Rectal smooth muscle tissue (tissue), 1 donor: ENCODE results near the gene ADH7.
"Not testable (repeated sequence)": the region's sequence is repeated elsewhere in the genome, so short reads cannot be mapped to it uniquely, and the experiment has no call there.

Experiments
- H3K27ac ChIP-seq: one replicate; pipeline ENCODE4 v1.7.0; 2013; ENCODE audit warnings: low read depth, low read length, inconsistent platforms
- H3K27me3 ChIP-seq: one replicate; pipeline ENCODE4 v1.7.0; 2013; ENCODE audit warnings: low read length; ENCODE audit not compliant: control insufficient read depth, insufficient read depth
- H3K36me3 ChIP-seq: one replicate; pipeline ENCODE4 v1.7.0; 2013; ENCODE audit warnings: low read length; ENCODE audit not compliant: control insufficient read depth, insufficient read depth
- H3K4me1 ChIP-seq: one replicate; pipeline ENCODE4 v1.7.0; 2013; ENCODE audit warnings: low read length; ENCODE audit not compliant: control insufficient read depth, insufficient read depth
- H3K4me3 ChIP-seq: one replicate; pipeline ENCODE4 v1.7.0; 2013; ENCODE audit warnings: low read length
- H3K9ac ChIP-seq: one replicate; pipeline ENCODE4 v1.7.0; 2013; ENCODE audit warnings: low read length

The ADH7 gene

DNA sequence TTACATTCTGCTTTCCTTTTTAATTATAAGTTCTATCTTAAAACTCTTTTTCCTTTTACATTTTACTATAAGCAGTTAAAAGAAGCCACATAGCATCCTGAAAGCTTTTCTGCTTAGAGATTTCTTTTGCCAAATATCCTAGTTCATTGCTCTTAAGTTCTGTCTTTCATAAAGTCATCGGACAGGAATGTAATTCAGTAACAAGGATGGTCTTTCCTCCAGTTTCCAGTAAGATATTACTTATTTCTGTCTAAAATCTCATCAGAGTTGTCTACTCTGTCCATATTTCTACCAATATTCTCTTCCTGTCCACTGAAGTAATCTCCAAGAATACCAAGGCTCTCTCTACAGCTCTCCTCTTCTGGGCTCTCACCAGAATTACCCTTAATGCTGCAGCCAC, 45.1 kb downstream of the ADH7 start:
- Histone ChIP-seq H3K36me3 (no peaks in the 10 kb centered on the region), H3K4me1 (peaks cover 3% of the 10 kb centered on the region), H3K27ac (no peak overlapping the region), H3K4me3 (no peak overlapping the region), H3K27me3 (no peaks in the 10 kb centered on the region), H3K9ac (no peak overlapping the region)

GRCh38 chr4:99389606-99390005, 45.5 kb downstream of the ADH7 start:
- no peak overlapping the region for H3K9ac ChIP-seq
- no peaks in the 10 kb centered on the region for H3K27me3 ChIP-seq
- no peaks in the 10 kb centered on the region for H3K36me3 ChIP-seq
- H3K27ac ChIP-seq: no peak overlapping the region
- H3K4me1 ChIP-seq: peaks cover 3% of the 10 kb centered on the region
- H3K4me3 ChIP-seq: no peak overlapping the region

DNA sequence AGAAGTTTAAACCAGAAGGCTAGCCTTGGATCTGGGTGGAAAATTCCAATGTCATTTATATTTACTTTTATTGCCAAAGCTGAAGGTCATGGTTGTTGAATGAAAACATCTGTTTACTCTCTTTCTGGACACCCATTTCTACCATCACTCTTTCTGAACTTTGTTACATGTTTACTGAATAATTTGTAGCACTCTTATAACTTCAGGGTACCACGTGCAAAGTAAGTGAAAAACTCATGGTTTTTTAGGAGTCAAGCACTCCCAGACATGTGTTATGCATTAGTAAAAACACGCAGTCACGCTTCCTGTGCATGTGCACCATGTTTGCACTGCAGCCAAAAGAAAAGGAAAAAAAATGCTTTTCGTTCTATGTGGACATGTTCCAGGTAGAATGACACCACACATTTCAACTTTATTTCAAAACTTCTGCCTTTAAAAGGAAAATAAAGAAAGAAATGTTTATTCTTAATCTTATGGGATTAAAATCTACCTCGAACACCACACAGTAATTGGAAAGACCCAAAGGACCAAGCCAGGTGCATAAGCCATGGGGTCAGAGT, 51.2 kb downstream of the ADH7 start:
- Histone ChIP-seq H3K27ac (peak overlapping the region; percentile 76), H3K4me3 (no peak overlapping the region), H3K4me1 (peaks cover 11% of the 10 kb centered on the region), H3K27me3 (no peaks in the 10 kb centered on the region), H3K36me3 (no peaks in the 10 kb centered on the region), H3K9ac (no peak overlapping the region)

DNA sequence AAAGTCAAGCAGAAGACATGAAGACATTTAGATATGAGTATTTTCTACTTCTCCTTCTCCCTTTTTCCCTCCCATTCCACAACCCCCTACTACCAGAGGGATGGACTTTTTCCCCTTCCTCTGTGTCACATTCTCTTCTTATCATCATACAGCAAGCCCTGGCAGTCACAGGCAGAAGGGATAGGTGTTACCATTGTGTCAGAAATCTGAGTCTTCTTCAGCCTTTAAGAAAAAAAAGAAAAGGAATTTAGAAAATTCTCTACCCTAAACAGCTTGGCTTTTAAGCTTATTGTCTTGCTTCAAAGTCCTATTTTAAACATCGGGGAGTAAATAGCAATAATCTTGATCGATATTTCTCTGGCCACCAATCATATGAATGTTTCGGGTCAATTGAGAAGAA, 51.7 kb downstream of the ADH7 start:
- Histone ChIP-seq H3K36me3 (no peaks in the 10 kb centered on the region), H3K27me3 (no peaks in the 10 kb centered on the region), H3K27ac (peak overlapping the region; percentile 76), H3K4me3 (no peak overlapping the region), H3K4me1 (peaks cover 9% of the 10 kb centered on the region), H3K9ac (no peak overlapping the region)

DNA sequence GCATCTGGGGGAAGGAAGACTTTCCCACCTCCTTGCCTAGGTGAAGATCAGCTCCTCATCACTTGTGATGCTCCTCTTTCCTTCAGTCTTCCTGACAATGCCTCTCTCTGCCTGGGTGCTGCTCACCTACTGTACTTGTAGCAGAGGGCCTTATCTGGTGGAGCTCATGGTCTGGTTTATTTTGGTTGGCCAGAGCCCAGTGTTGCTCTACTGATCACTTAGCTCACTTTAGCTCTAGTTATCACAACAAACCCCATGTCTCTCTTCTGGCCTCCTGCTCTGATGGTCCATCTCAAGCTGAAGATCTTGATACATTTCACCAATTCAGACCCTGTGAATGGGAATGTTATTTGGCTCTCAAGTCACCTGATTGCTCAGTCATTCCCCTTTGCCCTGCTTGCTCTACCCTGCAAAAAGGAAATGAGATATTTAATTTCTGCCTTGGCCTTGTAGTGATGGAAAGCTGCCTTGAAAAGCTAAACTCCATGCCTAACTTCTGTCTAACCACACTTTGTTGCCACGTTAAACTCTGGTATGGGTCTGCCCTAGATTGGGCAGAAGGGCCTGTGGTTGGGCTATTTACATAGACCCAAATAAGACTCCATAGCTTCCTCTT, 52.3 kb downstream of the ADH7 start:
- Histone ChIP-seq H3K4me3 (no peak overlapping the region), H3K27ac (peak overlapping the region; percentile 76), H3K36me3 (no peaks in the 10 kb centered on the region), H3K4me1 (peaks cover 8% of the 10 kb centered on the region), H3K27me3 (no peaks in the 10 kb centered on the region), H3K9ac (no peak overlapping the region)

DNA sequence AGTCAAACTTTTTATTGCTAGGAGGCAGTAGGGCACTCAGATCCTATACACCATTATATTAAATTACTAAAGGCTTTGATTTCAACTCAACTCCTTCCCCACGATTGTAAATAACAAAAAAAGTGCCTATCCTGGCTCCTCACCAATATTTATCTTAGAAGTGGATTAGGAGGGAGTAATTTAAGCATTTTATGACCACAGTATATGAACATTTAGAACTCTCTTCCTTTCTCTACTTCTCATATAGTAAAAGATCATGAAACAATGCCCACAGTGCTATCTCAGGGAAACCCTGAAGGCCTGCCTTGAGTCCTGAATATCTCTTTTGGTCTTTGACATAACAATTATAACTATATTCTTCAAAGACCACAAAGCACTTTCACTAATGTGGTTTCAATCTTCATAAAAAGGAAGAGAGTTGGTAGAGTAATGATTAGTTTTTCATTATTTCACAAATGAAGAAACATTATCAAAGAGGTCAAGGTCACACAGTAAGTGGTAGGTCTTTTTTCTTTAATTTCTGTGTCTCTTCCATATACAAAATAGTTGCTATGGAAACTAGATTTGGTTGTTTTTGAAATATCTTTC, 53.5 kb downstream of the ADH7 start:
- peaks cover 8% of the 10 kb centered on the region for H3K4me1 ChIP-seq
- H3K27ac ChIP-seq: no peak overlapping the region
- H3K4me3 ChIP-seq: no peak overlapping the region
- H3K9ac ChIP-seq: no peak overlapping the region
- no peaks in the 10 kb centered on the region for H3K27me3 ChIP-seq
- H3K36me3 ChIP-seq: no peaks in the 10 kb centered on the region

DNA sequence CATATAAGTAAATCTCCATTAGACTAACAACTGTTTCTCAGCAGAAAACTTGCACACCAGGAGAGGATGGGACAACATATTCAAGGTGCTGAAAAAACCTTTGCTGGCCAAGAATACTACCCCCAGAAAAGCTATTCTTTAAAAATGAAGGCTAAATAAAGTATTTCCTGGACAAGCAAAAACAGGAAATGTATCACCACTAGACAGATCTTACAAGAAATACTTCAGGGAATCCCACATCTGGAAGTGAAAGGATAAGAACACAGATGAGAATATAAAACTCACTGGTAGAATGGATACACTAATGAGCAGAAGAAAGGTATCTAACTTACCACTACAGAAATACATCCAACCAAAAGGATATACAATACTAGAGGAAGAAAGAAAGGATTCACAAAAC, 55.6 kb downstream of the ADH7 start:
- Histone ChIP-seq H3K9ac (no peak overlapping the region), H3K36me3 (no peaks in the 10 kb centered on the region), H3K4me1 (peaks cover 8% of the 10 kb centered on the region), H3K27me3 (no peaks in the 10 kb centered on the region), H3K27ac (no peak overlapping the region), H3K4me3 (no peak overlapping the region)

DNA sequence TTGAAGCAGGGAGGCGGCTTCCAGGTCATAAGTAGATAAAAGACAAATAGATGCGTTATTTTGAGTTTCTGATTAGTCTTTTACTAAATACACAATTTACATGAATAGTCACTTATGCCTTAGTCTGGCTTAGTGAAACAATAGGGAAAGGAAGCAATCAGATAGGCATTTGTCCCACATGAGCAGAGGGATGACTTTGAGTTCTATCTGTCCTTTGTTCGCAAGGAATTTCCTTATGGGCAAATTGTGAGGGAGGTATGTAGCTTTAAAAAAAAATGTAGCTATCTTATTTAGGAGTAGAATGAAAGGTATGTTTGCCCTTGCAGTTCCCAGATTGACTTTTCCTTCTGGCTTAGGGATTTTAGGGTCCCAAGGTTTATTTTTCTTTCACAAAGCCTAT, 56.3 kb downstream of the ADH7 start:
- no peaks in the 10 kb centered on the region for H3K36me3 ChIP-seq
- H3K27ac ChIP-seq: no peak overlapping the region
- H3K4me3 ChIP-seq: no peak overlapping the region
- no peak overlapping the region for H3K9ac ChIP-seq
- H3K27me3 ChIP-seq: no peaks in the 10 kb centered on the region
- H3K4me1 ChIP-seq: peaks cover 8% of the 10 kb centered on the region

GRCh38 chr4:99377341-99377740, 57.8 kb downstream of the ADH7 start:
- H3K27ac ChIP-seq, H3K27me3 ChIP-seq, H3K4me1 ChIP-seq, H3K9ac ChIP-seq, H3K36me3 ChIP-seq, H3K4me3 ChIP-seq: not testable (repeated sequence)

- not testable (repeated sequence) for H3K27ac ChIP-seq, H3K4me1 ChIP-seq, H3K27me3 ChIP-seq, H3K4me3 ChIP-seq, H3K36me3 ChIP-seq, H3K9ac ChIP-seq
Observed at GRCh38 chr4:99372464-99372863, 62.7 kb downstream of the ADH7 start.

DNA sequence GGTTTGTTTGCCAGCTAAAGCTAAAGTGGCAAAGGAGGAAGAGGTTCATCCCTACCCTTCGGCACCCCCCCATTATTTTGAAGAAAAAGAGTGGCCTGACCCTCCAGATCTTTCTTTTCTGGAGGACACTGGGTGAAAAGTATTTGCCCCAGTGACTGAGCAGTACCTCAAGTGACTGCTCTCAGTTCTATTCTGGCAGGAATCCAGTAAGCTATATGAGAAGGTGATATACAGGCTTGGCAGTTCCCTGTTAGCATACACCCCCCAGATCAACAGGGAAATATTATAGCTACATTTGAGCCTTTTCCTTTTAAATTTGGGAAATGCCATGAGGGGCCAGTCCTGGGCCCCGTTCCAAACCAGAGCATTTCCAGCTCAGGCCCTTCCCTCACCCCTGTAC, 67.3 kb downstream of the ADH7 start:
- H3K4me3 ChIP-seq, H3K27me3 ChIP-seq, H3K36me3 ChIP-seq, H3K4me1 ChIP-seq, H3K27ac ChIP-seq, H3K9ac ChIP-seq: not testable (repeated sequence)

DNA sequence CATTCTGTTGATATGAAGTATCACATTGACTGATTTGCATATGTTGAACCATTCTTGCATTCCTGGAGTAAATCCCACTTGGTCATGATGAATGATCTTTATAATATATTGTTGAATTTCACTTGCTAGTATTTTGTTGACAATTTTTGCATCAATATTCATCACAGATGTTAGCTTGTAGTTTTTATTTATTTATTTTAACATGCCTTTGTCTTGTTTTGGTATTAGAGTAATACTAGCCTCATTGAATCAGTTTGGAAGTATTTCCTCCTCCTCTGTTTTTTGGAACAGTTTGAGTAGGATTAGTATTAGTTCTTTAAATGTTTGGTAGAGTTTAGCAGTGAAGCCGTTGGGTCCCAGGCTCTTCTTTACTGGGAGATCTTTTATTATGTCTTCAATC, 68.7 kb downstream of the ADH7 start:
- no peaks in the 10 kb centered on the region for H3K4me1 ChIP-seq
- H3K36me3 ChIP-seq: no peaks in the 10 kb centered on the region
- no peak overlapping the region for H3K9ac ChIP-seq
- no peak overlapping the region for H3K4me3 ChIP-seq
- H3K27me3 ChIP-seq: no peaks in the 10 kb centered on the region
- H3K27ac ChIP-seq: no peak overlapping the region

- H3K27ac ChIP-seq: no peak overlapping the region
- H3K4me3 ChIP-seq: no peak overlapping the region
- H3K4me1 ChIP-seq: no peaks in the 10 kb centered on the region
- H3K27me3 ChIP-seq: no peaks in the 10 kb centered on the region
- H3K36me3 ChIP-seq: no peaks in the 10 kb centered on the region
- H3K9ac ChIP-seq: no peak overlapping the region
Observed at GRCh38 chr4:99362768-99363167, 72.4 kb downstream of the ADH7 start.
